HG03103 (cell line): ENCODE measurements around the gene TMEM125.

Experiments used
- ATAC-seq: cut with Tn5 transposase; IDR thresholded peaks from one replicate; pipeline ENCODE4 v1.9.1; 2021; ENCODE audit warnings: low read depth; ENCODE audit not compliant: unreplicated experiment

The TMEM125 gene

DNA sequence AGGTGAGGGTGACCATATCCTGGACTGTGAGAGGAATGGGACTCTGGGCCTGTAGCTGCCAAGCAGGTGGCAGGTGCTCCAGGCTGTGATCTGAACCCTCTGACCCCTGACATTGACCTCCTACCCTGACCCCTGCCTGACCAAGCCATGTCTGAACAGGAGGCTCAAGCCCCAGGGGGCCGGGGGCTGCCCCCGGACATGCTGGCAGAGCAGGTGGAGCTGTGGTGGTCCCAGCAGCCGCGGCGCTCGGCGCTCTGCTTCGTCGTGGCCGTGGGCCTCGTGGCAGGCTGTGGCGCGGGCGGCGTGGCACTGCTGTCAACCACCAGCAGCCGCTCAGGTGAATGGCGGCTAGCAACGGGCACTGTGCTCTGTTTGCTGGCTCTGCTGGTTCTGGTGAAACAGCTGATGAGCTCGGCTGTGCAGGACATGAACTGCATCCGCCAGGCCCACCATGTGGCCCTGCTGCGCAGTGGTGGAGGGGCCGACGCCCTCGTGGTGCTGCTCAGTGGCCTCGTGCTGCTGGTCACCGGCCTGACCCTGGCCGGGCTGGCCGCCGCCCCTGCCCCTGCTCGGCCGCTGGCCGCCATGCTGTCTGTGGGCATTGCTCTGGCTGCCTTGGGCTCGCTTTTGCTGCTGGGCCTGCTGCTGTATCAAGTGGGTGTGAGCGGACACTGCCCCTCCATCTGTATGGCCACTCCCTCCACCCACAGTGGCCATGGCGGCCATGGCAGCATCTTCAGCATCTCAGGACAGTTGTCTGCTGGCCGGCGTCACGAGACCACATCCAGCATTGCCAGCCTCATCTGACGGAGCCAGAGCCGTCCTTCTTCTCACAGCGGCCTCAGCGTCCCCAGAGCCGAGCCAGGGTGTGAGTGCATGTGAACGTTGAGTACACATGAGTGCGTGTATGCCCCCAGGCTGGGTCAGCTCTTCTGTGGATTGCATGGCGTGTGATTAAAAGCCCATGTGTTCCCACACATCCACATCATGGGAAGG is 3.1 kb downstream of the TMEM125 start:
- no peak for ATAC-seq

DNA sequence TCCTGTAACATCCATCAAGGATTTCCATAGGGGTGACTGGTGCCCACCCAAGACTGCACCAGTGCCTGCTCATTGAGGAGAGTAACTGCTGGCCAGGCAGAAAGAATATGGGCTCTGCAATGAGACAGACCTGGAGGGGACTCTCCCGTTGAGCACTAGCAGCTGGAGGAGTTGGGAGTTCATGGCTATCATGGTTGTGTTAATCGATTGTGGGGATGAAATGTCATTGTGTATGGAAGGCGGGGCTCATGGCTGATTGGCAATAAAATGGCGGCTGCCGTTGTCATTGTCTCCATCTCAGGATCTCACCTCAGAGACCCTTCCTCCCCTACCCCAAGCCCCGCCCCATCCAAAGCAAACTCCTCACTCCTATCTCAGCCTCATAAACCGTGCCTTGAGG is 3.9 kb downstream of the TMEM125 start:
- no peak for ATAC-seq

DNA sequence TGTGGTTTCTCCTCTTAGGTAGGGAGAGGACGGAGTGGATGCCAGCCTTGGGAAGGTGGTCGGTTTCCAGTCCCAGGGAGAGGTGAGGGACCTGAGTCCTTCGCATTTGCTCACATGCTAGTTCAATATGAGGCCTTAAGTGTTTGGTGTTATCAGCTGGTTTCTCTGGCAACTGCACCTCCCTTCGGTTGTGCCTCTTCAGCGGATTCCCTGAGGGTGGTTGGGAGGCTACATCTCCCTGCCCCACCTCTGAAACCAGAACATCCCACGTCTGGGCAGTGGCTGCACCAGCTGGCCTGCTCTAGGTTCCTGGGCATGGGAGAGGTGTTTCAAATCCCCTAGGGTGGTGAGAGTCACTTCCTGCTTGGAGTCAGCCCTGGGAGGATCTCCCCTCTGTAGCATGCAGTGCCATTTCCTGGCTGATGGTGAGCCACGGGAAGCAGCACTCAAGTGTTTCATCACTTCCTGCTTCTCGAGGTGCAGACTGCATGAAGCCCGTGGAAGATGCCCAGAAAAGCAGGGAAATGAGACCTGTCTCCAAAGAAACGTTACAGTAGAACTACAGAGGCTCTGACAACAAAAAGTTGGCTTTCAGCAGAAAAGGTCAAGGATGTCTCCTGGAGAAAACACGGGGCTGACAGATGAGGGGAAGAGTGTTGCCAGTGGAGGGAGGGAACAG is 4.5 kb downstream of the TMEM125 start:
- no peak for ATAC-seq

DNA sequence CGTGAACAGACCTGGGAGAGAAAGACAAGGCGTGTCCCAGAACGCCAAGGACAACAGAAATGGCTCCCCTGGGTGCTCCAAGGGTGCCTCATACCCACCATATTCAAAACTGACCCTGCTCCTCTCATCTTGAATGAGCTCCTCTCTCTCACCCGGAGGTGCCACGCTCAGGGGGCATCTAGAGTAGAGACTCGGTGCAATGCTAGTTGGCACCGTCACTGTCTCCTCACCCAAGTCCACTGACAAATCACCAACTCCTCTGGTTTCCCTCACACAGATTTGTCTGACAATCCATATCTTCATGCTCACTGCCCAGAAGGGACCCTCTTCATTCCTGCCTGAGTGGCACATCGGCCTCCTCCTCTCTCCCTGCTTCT is 5.0 kb downstream of the TMEM125 start:
- no peak for ATAC-seq

DNA sequence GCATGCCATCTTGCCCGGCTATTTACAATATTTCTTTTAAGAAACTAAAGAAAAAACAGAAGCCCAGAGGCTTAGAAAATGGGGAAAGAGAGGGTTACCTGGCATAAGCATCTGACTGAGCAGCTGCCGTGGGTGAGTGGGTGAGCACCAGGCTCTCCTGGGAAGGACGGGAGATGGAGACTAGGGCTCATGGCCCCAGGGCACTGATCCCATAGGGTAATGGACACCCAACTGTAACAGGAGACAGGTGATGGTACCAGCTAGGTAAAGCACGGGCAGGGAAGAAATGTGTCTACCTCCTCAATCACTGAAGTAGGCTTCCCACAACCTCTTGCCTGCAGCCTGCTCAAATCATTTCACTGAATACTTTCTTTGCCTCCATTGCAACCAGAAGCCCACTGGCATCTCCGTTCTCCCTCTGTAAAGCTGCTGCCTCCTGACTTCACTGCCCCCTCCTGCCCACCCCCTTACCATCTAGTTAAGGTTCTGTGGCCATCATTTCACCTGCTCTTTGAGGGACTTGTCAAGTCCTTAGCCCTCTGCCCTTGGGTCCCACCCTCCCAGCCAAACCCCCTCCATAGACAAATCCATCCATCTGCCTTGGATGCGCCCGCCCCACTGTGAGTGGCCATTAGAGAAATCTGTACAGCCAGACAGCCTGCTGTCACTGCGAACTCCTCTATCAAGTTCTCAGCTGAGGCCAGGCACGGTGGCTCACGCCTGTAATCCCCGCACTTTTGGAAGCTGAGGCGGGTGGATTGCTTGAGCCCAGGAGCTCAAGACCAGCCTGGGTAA is 6.2 kb downstream of the TMEM125 start:
- no peak for ATAC-seq

DNA sequence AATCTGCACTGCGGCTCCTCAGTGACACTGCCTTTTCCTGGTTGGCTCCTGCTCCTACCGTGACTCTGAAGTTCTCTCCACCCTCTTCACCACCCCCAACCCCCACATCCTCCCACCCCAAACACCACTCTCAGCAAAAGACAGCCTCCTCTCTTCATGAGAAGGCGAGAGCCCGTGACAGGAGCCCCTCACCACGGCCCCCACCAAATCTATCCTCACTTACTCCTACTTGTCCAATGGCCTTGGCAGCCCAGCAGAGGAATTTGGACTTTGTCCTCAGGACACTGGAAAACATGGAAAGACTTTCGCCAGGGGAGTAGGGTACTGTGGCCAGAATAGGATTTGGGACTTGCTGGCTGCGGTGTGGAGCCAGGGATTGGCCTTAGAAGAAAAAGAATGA is 6.9 kb downstream of the TMEM125 start:
- ATAC-seq, result no peak

DNA sequence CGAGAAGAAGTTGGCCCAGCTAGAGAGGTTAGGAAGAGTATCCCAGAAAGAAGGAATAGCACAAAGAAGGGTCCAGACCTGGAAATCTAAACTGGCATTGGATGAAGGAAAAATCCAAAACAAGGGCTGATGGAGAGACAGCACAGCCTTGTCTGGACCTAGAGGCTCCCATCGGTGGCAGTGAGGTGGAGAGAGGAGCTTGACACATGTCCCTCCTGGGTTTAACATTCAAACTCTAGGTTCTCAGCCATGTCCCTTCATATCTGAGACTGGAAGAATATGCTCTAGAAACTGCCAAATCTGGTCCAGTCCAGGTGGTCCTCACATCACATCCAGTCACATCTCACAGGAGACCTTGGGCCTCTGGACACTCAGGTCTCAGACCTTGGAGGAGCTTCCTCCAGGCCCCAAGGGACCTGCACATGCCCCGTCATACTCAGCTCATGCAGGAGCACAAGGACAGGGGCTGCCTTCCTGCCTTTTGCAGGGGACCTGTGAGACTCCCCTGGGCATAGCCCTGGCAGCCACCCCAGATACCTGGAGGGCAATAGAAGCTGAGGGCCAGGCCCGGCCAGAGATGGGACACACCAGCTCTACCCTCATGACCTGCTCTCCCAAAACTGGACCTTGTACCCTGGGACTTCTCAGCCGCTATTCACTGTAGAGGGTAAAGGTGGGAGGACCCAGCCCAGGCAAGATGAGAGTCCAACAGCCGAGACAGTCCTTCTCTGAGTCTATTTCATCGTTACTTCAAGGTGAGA is 7.5 kb downstream of the TMEM125 start:
- no peak for ATAC-seq

DNA sequence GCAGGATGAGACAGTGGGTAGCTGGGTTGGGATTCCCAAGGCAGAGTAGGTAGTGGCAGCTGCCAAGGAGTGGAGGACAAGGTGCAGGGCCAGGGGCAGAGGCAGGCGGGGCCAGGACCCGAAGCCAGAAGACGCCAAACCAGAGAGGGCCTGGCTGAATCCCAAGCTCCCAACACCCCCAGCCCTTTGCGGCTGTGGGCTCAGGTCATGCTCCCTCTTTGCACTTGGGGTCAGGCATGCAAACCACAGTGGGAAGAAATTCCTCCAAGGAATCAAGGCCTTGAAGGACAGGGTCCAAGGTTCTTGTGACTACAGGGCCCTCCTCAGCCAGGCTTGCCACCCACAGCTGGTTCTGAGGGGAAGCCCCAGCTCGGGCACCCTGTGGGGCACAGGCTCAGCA is 9.4 kb downstream of the TMEM125 start:
- no peak for ATAC-seq

DNA sequence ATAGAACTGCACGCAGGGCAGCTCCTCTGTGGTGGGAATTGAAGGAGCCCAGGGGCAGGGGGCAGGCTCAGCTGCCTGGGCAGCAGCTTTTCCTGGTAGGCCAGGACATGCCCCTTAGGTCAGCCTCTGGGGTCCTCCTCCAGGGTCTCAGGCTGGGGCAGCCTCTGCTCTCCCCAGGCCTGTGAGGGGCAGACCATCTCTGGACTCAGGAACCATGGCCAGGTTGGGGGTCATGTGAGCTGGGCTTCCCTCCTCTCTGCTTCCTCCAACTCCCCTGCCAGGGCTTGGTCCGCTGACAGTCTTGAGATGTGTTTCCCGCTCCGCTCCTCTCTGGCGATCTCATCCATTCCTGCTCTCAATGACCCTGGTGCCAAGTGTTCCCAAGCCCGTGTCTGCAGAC is 9.9 kb downstream of the TMEM125 start:
- no peak for ATAC-seq

DNA sequence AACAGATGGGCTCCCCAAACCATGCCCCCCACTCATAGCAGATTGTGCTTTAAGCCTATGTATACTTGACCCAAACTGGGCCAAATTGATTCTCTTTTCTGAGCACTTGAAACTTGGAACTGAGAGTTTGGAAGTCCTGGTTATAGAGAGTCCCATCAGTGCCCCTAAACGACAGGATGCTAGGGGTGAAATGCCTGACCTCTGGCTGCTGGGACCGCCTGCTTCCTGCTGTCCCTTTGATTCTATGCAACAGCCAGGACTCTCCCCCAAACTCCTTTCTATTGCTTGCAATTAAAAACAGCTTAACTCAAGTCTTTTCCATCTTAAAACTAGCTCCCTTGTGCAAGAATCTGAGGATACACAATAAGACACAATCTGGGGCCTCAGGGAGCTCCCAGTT is 10.9 kb downstream of the TMEM125 start:
- no peak for ATAC-seq

DNA sequence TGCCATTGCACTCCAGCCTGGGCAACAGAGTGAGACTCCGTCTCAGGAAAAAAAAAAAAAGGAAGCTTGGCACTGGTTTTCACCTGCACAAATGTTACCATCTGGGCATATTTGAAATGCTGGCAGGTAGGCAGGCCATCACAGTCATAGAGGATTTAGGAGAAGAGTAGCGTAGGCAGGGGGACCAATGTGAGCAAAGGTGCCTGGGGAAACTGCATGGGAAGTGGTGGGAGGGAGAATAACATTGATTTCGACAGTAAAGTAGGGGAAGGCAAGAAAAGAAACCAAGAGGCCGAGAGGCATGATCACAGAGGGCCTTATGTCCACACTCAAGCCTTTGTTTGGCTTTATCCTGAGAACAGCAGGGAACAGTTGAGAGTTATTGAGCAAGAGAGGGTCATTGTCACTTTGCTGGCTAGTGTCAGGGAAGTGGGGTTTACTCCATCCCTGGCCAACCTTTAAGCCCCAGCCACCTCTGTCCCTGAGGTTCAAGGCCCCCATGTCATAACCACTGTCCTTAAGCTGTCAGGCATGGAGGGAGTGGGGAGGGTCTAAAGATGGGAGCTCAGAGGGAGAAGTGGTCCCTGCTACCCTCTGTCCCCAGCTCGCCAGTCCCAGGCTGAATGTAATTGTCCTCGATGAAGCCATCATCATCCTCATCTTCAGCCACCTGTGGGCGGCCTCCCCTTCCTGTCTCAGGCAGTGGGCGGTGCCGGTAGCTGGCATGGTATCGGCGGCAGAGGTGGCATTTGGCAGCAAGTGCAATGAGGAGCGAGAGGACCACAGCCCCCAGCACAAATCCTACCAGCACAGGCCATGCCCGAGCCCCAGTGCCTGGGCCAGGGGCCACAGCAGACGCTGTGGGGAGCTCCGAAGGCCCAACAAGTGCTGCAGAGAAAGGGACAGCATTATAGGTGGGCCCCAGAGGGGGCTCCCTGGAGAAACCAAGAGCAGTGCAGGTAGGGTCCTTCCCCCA is 12.7 kb downstream of the TMEM125 start:
- ATAC-seq, result no peak

DNA sequence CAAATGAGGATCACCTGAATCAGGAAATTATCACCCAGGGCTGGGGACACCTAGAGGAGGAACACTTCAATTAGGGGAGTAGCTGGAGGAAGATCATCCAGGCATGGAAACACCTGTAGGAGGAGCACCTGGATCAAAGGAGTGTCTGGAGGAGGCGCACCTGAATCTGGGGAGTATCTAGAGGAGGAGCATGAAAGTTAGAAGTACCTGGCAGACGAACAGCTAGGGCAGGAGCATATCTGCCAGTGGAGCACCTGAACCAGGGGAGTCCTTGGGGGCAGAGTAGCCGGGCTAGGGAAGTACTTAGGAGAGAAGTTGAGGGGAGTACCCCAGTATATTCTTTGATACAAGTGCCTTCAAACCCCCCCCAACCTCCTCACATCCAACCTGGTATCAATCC is 14.3 kb downstream of the TMEM125 start:
- no peak for ATAC-seq

DNA sequence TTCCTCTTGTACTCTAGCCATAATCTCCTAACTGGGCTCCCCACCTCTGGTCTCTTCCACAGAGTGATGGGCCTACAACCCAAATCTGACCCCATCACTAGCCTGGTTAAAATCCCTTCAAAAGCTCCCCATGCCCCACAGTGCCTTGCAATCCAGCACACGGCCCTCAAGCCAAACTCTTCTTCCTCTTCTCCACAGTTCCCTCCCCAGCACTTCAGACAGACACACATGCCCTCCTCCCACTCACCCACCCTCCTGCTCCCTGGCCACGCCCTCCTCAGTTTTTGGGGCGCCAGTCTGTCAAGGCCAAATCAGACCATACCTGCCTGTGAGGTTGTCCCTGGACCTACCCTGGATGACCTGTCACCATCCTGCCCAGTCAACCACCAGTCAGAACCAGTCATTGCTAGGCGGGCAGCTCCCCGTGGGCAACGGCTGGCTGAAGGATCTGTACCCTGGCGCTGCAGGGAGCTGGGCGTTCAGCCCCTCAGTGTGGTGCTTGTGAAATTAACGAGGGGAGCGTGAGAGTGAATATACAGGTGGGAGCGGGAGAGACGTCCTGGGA is 14.8 kb downstream of the TMEM125 start:
- ATAC-seq, result no peak

DNA sequence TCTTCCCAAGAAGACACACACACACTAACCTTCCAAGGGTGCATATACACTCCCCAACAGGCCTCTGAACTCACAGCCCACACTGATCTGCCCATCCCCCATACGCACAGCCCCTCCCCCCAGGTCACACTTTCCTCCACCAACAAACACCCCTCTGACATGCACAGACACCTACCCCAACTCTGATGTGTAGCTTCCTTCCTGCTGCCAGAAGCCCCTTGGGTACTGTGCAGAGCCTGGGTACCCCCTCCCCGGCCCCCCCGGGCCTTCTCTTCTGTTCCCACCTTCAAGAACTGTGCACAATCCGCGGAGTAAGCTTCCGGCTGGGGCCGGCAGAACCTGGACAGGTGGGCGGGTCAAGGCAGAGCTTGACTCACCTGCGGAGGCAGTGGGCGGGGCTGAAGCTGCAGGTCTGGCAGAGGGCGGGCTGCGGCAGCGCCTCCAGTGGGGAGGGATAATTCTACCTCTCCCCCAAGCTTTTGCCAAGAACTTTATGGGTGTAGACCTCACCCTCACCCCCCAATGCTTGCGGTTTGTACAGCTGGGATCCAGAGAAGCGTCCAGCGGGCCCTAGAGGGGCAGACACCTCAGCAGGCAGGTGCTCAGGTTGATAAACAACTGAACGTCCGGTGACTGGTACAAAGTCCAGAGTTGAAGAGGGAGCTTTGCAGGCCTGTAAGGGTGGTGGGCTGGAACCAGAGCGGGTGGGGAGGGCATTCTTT is 15.6 kb downstream of the TMEM125 start, which contains the start of gene C1orf210:
Gene C1orf210 (minus strand): TSS at position 313 of the 722 bp plus-strand sequence. CDS start 2,311 bp downstream, outside the sequence.
- no peak for ATAC-seq

DNA sequence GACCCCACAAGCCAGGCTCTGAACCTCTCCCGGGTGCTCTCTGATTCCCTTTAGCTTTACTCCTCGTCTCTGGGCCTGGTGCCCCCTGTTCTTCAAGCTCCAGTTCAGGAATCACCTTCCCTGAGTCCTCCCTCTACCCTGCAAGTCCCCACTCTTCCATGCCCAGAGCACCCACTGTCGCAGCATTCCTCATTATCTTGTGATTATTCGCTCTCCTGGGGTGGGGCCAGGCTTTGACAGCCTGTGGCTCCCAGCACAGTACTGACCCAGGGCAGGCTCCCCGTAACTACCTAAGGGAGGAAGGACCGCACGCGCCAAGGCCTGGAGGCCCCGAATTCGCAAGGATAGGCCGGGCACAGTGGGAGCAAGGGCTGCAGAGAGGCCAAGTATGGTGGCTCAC is 16.3 kb downstream of the TMEM125 start:
- no peak for ATAC-seq

DNA sequence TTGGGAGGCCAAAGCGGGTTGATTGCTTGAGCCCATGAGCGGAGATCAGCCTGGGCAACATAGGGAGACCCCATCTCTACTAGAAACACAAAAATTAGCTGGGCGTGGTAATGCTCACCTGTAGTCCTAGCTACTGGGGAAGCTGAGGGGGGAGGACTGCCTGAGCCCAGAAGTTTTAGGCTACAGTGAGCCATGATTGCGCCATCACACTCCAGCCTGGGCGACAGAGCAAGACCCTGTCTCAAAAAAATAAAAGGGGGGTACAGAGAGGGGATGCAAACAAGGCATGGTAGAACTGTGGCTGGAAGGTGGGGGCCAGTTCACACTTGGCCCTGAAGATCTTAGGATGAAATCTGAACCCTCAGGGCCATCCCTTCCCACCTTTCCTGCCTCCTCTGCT is 16.8 kb downstream of the TMEM125 start:
- no peak for ATAC-seq

DNA sequence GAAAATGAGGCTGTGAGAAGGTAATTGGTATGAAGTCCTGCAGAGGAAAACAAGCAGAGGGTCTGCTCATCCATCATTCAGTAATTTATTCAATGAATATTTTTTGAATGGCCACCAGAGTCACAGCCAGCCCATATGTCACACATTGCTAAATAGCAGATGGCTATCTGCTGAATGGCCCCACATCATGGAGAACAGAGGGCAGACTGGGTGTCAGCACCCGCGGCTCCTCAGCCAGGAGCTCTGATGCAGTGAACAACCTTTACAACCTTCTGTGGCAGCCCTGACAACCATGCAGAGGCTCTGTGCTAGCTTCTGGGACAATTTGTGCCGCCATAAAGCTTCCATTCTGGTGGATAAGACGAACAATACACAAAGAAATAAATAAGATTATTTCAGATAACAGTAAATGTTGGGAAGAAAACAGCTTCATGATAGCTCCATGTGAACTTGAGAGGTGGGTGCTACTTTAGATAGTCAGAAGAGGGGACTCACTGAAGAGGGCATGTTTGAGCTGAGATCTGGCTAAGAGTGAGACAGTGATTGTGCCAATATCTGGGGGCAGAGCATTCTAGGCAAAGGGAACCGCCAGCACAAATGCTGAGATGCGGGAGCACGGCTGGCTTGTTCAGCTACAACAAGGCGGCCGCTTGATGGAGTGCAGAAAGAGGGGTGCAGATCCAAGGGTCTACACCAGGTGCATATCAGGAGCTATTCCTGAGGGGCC is 18.4 kb downstream of the TMEM125 start:
- no peak for ATAC-seq
